Nucleus accumbens (tissue), 56 donors: ENCODE results near the gene IL13RA1.
"Not testable (repeated sequence)": the region's sequence is repeated elsewhere in the genome, so short reads cannot be mapped to it uniquely, and the experiment has no call there.

ENCODE experiments used
- DNase-seq, 56 donors: peaks; one replicate each; lab custom pipeline; 2025; lab: John Stamatoyannopoulos, UW

The IL13RA1 gene

DNA sequence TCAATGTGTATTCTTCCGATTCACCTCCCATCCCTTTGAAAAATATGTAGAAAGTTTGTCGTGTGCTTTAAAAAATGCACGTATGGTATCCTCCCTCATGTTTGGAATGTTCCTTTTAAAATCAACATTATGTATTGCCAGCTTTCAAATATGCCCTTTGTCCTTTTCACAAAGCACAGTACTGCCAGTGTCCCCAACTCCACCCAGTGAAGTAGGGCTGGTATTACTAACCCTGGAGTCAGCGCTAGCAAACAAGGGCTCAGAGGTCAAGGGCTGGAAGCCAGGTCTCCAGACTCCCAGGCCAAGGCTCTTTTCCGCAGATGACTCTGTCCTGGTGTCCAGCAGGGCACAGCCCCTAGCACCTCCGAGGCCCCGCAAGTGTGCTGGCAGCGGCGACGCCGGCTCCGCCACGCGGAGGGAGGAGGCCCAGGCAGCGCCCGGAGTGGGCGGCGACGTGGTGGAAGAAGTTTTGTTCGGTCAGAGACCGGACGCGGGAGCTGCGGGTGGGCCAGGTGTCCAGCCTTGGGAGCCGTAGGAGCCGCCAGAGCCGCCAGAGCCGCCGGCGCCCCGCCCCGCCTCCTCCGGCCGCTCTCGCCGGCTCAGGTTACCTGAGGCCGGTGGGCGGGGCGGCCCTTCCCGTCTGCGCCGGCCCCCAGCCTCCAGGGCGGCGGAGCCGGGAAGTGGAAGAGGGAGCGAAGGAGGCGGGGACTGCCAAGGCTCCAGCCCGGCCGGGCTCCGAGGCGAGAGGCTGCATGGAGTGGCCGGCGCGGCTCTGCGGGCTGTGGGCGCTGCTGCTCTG lies at the start of gene IL13RA1:
Gene IL13RA1 (plus strand): TSS at position 720 of the 799 bp plus-strand sequence. CDS start 33 bp downstream, at position 753.
- peak in 14 of 56 donors; percentile 0 to 58 (median 7) for DNase-seq

DNA sequence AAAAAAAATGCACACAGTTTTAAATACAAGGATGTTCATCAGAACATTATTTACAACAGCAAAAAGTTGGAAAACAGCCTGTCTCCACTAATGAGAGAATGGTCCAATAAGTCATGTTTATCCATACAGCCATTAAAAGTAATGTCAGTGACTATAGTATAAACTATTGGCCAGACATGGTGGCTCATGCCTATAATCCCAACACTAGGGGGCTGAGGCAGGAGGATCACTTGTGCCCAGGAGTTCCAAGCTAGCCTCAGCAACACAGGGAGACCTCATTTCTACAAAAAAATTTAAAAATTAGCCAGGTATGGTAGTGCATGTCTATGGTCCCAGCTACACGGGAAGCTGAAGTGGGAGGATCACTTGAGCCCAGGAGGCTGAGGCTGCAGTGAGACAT lies 48.1 kb upstream of the IL13RA1 start:
- DNase-seq: no peak

DNA sequence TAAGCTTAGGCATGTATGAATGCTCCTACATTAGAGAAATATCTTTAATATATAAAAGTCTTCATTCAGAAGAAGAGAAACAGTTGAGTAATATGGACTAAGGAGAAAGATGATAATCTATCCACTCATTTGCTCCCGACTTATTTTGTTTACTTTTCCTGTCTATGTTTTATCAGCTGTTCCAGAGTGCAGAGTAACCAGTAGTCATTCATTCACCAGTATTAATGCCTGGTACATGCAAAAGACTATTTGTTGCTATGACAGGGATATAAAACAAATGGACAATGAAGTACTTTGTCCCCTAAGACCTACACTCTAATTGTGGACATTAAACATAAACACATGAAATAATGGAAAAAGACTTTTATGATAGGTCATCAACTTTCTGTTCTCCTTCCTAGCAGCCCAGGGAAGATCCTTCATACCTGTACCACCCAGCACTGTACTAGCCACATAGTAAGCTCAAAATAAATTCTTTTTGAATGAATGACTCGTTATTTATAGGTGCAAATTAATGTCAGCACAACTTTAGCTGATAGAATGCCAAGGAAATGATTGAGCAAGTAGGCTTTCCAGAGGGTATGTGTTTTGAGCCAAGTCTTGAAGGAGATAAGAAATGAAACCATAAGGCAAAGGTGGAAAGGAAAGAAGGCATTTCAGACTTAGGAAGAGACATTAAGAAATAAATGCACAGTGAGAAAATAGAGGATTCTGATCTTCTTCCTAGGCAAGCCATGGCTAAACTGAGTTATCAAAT lies 45.0 kb upstream of the IL13RA1 start:
- no peak for DNase-seq

DNA sequence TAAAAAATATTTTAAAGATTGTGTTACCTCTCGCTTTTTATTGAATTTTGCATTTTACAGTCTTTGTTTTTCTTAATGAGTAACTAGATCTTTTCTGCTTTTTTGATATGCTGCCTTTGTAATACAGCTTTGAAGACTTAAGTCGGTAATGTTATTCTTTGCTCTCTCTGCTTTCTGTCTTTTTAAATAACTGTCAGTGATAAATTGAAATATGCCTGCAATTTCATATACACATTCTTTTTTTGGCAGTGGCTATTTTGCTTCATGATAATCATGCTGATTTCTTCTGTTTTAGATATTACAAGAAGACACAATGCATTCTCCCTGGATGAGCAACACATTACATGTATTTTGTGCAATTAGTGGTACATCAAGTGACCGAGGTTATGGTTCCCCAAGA lies 42.0 kb upstream of the IL13RA1 start:
- DNase-seq: no peak

DNA sequence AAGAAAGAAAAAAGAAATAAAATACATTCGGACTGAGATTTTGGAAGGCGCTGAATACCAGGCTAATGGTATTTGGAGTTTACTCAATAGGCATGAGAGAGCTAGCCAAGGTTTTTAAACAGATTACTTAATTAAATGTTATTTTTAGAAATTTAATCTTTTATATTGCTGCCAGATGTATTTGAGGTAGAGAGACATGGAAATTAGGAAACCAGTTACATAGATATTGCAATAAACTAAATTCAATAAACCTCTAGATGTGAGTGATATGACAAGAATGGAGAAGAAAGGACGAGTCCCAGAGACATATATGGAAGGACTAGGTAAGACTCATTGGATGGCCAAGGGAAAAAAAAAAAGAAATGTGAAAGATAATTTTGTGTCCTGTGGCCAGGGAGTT lies 38.5 kb upstream of the IL13RA1 start:
- DNase-seq: no peak

DNA sequence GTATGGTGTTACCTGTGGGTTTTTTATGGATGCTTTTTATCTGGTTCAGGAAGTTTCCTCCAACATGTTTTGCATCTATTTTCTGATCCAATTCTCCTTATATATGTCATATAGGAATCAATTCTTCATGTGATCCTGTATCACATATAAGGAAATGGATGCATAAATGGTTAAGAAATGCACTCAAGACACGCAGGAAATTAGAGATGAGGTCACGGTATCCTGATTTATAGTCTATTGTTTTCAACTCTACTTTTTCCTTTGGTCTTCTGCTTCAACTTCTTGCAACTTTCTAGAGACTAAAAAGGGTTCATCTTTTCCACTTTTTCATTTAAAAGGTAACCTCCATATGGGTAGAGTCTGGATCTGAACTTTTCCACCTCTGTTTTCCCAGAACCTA lies 33.6 kb upstream of the IL13RA1 start:
- no peak for DNase-seq

DNA sequence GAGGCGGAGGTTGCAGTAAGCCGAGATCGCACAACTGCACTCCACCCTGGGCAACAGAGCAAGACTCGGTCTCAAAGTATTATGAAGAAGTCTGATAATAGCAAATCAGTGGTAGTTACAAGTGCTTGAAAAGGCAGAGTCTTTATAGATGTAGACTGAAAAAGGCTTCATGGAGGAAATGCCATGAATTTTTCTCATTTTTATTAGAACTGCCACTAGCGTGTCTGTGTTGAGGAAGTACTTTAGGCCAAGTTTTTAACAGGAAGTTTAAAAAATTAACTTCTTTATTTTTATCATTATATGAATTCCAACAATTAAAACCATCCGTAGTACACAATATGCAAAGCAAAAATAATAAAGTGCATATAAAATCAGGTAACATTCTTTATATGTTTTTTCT lies 32.8 kb upstream of the IL13RA1 start:
- no peak for DNase-seq

DNA sequence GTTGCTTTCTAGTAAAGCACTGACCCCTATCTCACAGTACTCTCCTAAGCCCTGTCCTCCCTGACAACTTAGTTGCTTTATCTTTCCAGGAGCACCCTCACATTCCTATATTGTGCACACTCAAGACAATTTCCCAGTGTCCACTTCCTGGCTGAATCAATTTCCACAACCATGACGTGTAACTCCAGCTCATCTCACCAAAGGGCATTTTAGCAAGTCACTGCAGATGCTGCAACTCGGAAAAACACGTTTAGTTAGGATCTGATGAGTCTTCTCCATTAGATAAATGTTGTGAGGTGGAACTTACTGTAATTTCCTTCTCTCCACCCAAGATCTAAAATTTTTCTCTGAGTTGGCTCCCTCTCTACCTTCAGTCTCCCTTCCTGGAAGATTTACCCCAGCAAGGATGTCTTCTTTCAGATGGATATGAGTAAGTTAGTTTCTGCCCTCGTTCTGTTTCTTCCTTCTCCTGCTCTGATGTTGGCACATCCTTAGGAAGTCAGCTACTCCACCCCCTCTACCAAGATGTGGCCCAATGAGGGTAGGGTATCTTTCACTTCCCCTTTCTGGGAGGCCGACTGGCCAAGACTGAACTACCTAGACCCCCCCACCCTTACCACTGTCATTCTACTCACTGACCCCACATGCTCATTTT lies 28.8 kb upstream of the IL13RA1 start:
- peak in 3 of 56 donors; percentile 1 to 2 (median 1) for DNase-seq

DNA sequence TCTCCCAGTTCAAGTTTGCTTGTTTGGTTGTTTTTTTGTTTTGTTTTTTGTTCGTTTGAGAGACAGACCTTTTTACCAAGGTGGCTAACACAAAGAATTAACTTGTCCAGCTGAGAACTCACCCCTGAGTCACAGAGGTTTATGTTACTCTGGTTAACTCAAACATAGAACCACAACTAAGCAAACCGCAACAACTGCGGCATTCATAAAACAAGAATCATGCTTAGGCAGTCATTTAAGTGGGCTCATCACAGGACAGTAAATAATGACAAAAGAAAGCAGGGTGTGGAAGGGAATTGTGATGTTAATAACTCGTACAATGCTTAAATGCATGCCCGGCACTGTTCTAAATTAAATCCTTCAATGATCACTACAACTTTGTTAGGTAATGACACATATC lies 24.7 kb upstream of the IL13RA1 start:
- no peak for DNase-seq

DNA sequence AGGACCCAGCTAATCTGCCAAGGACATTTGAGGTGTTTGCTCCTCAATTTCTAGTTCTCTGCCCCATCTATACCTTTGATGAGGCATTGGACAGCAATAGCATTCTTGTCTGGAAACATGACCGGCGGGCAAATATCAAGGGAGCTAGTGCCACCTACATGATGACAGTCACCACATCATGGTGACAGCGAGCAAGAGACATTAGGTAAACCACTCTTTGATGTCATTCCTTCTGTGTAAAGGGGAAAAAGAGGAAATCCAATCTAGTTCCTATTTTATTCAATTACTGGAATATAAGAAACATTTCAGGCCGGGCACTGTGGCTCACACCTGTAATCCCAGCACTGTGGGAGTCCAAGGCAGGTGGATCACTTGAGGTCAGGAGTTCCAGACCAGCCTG lies 20.7 kb upstream of the IL13RA1 start:
- no peak for DNase-seq

DNA sequence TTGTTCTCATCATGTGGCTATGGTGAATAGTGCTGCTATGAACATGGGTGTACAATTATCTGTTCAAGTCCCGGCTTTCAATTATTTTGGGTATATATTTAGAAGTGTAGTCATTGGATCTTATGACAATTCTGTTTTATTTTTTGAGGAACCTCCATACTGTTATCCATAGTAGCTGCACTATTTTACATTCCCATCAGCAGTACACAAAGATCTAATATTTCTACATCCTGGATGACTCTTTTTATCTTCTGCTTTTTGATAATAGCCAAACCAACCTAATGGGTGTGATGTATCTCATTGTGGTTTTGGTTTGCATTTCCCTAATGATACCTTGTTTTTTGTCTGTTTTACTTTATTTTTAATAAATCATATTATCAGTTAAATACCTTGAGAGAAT lies 12.9 kb upstream of the IL13RA1 start:
- DNase-seq: no peak

DNA sequence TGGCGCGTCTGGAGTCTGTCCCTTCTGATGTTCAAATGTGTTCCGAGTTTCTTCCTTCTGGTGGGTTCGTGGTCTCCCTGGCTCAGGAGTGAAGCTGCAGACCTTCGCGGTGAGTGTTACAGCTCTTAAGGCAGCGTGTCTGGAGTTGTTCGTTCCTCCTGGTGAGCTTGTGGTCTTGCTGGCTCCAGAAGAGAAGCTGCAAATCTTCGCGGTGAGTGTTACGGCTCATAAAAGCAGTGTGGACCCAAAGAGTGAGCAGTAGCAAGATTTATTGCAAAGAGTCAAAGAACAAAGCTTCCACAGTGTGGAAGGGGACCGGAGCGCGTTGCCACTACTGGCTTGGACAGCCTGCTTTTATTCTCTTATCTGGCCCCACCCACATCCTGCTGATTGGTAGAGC lies 11.5 kb upstream of the IL13RA1 start:
- DNase-seq: not testable (repeated sequence)

DNA sequence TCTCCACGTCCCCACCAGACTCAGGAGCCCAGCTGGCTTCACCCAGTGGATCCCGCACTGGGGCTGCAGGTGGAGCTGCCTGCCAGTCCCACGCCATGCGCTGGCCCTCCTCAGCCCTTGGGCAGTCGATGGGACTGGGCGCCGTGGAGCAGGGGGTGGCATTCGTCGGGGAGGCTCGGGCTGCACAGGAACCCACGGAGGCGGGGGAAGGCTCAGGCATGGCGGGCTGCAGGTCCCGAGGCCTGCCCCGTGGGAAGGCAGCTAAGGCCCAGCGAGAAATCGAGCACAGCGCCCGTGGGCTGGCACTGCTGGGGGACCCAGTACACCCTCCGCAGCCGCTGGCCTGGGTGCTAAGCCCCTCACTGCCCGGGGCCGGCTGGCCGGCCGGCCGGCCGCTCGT lies 10.6 kb upstream of the IL13RA1 start:
- not testable (repeated sequence) for DNase-seq

DNA sequence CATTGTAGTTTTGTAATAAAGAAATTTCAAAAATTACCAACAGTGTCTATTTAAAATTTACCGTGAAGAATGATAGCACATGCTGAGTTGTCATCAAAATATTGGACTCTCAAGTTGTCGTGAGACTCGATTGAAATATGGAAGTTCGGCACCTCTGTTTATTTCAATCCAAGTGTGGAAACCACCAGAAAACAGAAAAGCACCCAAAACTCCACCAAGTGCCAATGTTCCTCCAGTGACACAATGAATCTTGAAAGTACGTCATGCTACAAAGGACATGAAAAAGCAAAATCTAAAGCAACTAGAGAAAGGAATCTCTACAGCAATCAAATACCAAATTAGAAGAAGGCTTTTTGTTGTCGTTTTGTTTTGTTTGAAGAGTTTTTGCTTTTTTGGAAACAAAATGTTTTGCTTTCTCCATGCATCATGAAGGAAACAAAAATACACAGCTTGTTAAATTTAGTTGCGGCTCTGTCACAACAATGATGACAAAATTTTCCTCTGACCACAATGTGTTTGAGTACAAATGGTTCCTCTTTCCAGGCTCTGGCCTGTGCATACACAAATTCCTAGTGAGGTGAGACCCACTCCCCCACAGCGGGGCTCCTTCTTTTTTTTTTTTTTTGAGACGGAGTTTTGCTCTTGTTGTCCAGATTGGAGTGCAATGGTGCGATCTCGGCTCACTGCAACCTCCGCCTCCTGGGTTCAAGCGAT lies 9.6 kb upstream of the IL13RA1 start:
- no peak for DNase-seq

DNA sequence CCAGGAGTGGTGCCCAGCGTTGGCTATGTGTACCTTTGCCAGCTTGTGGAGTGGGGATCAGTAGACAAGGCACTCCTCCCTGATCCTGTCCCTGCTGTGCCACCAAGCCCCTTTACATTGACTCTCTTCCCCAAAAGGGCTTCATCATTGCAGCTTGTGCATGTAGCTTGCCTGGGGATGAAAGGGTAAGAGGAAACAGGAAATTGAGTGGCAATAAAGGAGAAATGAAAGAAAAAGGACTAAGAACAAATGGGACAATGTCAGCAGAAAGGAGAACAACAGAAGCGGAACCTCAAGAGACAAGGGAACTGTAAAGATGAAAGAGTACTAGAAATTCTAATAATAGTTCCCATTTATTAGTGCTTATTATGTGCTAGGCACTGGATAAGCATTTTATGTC lies 8.7 kb upstream of the IL13RA1 start:
- DNase-seq: no peak

DNA sequence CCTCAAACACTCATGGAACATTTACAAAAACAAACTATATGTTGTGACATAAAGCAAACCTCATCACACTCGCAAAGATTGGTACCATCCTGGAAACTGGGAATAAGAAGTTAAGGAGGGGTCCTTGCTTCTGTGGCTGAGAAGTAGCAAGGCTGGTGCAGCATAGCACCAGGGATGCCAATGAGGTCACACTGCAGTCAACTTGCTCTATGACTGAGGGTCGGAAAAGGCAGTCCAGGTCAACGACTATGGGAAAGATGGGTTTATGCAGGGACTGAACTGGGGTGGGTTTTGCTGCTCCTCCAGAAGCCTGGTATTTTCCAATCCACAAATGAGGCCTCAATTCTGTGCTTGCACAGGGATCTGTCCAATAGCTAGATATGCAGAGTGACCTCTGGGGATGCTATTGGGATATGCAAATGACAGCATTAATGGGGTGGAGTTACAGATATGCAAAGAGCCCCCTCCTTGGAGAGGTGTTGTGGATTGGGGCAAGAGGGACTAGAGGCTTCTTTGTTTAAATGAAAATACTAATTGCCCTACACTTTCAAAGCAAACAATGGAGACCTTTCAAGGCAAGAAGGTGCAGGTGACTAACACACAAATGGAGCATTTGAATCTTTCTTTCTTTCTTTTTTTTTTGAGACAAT lies 7.2 kb upstream of the IL13RA1 start:
- DNase-seq: no peak

DNA sequence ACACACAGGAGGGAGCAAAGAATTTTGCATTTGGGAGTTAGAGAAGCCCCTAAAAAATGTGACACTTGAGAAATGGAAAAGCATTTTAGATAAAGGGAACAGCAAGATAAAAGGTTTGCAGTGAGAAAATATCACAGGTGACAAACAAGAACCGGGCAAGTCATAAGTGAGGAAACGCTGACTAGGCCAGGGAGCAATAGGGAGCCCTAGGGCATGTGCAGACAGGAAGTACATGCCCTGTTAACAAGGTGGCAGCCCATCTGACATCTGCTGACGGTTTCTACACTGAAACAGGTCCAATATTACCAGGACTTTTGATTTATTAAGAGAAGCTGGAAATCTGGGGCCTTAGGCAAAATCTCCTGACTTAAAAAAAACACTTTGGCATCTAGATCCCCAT lies 4.0 kb upstream of the IL13RA1 start:
- no peak for DNase-seq

DNA sequence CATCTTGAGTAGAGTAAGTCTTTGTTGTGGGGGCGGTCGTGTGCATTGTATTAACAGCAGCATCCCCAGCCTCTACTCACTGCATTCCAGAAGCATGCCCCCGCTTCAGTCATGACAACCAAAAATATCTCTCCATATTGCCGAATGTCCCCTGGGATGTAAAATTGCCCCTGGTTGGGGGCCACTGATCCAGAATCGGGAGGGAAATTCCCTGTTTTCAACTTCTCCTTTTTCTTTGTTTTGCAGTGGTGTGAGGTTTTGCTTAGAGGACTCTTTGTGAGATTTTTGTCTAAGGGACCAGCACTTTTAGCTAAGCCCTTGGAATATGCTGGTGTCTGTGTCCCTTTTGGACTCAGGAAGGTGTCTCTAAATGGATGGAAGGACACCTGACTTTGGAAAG lies 3.0 kb upstream of the IL13RA1 start:
- no peak for DNase-seq

DNA sequence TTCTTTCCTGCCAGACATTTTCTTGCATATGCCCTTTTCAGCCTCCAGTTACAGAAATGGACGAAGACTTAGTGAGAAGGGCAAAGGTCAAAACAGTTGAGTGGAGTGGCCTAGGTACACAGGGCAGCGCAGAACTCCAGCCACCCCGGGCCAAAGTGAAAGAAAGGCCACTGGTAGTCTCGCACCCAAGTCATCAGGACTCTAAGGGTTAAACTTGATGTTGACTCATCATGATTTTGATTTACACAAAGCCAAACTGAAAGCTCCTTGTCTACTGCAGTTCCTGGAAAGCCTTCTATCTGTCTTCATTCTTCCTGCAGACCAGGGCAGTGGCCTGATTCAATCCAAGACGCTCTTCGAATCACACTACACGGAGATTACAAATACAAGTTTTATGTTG lies 2.6 kb upstream of the IL13RA1 start:
- DNase-seq: no peak

DNA sequence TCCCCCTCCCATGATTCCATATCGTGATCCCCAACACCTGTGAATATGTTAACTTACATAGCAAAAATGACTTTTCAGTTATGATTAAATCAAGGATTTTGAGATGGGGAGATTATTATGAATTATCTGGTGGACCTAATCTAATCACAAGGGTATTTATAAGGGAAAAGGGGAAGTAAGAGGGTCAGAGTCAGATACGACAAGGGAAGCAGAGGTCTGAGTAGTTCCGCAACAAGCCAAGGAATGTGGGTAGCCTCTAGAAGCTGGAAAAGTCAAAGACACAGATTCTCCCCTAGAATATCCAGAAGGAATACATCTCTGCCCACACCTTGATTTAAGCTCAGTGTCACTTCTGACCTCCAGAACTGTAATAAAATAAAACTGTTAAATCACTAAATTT lies 1.0 kb upstream of the IL13RA1 start:
- no peak for DNase-seq
